C4-2B (cell line): ENCODE measurements around the gene SHROOM3.

ENCODE experiments used
- ZFX ChIP-seq: fragments of 450-650 bp; IDR thresholded peaks from 2 replicates; pipeline ENCODE4 v1.6.1; 2017
- TF ChIP-seq, protein P1 (sequence below): fragments of 450-650 bp; conservative IDR thresholded peaks from 2 replicates; pipeline ENCODE4 v1.5.1; 2017; ENCODE audit warnings: mild to moderate bottlenecking

DNA sequence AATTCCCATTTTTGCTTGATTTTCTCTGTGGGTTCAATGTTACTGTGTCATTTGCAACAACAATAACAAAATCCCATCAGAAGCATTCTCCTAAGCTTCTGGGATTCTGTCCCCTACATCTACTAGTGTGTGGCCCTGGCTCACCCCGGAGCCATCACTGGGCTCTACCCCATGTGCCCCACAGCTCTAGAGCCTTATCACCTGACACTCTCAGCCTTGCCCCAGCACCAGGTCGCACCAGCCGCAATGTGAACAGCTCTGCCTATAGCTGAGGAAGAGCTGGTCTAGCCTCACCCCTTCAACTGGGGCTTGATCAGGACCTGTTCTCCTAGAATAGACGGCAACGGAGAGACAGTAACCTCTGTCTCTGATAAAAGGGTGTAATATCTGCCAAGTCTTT, 161.7 kb downstream of the SHROOM3 start:
- TF ChIP-seq, protein P1, sequence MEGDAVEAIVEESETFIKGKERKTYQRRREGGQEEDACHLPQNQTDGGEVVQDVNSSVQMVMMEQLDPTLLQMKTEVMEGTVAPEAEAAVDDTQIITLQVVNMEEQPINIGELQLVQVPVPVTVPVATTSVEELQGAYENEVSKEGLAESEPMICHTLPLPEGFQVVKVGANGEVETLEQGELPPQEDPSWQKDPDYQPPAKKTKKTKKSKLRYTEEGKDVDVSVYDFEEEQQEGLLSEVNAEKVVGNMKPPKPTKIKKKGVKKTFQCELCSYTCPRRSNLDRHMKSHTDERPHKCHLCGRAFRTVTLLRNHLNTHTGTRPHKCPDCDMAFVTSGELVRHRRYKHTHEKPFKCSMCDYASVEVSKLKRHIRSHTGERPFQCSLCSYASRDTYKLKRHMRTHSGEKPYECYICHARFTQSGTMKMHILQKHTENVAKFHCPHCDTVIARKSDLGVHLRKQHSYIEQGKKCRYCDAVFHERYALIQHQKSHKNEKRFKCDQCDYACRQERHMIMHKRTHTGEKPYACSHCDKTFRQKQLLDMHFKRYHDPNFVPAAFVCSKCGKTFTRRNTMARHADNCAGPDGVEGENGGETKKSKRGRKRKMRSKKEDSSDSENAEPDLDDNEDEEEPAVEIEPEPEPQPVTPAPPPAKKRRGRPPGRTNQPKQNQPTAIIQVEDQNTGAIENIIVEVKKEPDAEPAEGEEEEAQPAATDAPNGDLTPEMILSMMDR = no peak
- TF ChIP-seq ZFX = no peak
